Stimulated activated naive CD4-positive, alpha-beta T cell (primary cell): ENCODE results near the gene GABARAPL2.
"Not testable (repeated sequence)": the region's sequence is repeated elsewhere in the genome, so short reads cannot be mapped to it uniquely, and the experiment has no call there.

Experiments used
- DNase-seq, 6 experiments: peaks; one replicate each; lab custom pipeline; 2025; lab: John Stamatoyannopoulos, UW

Gene GABARAPL2

DNA sequence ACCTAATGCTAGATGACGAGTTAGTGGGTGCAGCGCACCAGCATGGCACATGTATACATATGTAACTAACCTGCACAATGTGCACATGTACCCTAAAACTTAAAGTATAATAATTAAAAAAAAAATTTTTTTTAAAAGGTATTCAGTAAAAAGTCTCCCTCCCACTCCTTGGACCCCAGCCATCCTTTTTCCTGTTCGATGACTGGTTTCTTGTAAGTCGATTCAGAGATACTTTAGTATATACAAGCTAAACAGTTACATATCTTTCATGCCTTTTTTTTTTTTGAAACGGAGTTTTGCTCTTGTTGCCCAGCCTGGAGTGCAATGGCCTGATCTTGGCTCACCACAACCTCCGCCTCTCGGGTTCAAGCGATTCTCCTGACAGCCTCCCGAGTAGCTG, 25.7 kb downstream of the GABARAPL2 start:
- not testable (repeated sequence) for DNase-seq

DNA sequence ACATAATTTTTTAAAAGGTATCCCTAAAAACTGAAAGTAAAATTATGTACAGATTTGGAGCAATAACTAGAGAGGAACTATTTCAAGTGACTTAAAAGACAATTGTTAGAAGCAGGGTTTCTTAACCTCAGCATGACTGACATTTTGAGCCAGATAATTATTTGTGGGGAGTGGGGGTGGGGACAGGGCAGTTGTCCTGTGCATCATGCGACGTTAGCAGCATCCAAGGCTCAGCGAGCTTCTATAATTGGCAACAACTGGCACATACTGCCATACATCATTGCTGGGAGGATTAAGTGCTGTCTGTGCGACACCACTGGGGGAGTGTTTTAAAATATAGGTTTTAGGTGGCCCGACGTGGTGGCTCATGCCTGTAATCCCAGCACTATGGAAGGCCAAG, 27.1 kb downstream of the GABARAPL2 start:
- DNase-seq: no peak

DNA sequence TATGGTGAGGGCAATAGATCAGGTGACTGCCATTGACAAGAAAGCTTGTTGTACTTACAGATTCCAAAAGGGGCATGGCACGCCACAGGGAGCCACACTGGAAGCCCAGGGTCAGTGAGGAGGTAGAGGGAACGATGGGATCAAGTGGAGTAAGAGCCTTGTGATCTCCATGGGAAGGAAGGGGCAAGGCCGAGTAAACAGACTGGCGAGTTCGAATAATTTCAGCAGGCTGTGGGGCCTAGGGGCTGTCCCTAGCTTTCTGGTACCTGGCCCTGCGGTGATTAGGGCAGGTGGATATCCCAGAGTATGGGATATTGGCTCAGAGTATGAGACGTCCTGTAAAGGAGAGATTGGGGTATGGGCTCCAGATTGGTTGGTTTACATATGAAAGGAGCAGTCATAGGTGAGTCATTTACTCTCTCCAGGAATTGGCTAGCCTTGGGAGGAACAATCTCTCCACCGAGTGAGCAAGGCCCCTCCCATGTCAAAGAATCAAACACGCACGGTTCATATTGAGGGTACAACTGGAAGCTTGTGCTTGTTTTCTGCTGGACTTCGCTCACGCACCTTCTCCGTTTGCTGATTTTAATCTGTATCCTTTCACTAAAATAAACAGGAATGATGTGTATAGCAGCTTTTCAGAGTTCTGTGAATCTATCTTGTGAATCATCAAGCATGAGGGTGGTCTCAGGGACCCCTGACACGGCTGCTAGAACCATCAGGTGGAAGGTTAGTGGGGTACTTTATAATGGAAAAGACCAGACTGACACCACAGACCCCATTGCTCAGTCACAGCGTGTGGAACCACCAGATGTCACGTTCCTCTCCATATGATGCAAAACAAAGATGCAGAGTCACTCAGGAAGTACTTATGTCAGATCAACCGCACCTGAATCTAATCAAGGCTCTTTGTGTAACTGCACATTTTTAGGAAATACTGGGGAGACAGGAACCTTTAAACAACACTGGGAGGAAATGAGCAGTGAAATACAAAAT, 27.9 kb downstream of the GABARAPL2 start:
- DNase-seq: no peak

DNA sequence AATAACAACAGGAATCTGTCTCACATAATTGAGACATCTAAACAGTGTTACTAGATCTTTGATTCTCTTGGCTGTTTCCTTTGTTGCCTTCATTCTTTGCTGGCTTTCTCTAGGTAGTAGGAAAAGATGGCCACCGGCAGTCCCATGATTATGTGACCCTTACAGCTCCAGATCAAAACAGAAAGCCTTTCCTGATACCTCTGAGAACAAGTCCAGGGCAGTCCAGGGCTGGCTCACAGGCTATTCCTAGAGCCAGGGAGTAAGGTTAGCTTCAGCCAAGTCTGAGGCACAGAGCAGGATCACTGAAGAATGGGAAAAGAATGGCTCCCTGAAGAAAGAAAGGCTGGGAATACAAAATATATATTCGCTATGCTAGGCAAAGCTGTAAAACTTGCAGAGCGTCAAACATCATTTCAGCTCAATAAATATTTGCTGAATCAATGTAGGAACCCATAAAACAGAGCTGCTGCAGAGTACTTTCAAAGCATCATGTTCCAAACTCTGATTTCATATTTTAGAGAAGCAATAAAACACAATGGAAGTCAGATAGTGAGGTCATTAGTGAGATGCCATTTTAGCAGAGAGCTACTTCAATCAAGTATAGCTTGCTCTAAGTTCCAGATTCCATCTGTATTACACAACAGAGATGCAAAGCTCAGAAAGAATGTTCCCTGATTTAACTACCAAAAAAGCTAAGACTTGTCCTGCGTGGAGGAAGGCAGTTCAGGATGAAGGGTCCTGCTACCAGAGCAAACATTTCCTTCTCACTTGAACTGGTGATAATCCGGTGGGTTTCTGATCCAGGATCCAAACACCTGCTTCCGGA, 33.5 kb downstream of the GABARAPL2 start:
- no peak for DNase-seq

DNA sequence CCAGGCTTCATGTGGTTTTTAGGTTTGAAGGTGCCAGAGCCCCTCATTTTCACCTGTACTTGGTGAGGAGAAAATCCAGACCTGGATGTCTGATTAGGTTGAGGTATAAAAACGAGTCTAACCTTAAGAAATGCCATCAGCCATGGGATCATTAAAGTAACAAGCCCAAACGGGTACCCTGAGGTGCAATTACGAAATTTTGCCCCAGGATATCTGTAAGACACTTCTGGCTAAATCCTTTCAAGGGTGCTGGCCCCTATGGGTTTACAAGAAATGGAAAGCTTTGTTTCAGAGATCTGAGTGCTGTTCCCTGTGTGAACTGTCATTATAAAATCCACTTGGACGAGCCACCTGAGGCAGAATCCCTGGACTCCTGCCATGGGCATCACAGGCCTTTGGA, 37.1 kb downstream of the GABARAPL2 start:
- no peak for DNase-seq

DNA sequence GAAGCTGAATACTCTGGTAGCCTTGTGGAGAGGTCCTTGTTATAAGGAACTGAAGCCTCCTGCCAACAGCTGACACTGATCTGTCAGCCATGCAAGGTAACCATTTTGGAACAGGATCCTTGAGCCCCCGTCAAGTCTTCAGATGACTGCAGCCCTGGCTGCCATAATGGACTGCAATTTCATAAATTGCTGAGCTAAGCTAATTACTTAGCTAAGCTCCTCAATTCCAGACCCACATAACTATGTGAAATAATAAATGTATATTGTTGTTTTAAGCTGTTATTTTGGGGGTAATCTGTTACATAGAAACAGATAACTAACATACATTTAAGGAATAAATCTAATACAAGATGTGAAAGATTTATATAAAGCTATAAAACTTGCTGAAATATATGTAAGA, 40.3 kb downstream of the GABARAPL2 start:
- no peak for DNase-seq

DNA sequence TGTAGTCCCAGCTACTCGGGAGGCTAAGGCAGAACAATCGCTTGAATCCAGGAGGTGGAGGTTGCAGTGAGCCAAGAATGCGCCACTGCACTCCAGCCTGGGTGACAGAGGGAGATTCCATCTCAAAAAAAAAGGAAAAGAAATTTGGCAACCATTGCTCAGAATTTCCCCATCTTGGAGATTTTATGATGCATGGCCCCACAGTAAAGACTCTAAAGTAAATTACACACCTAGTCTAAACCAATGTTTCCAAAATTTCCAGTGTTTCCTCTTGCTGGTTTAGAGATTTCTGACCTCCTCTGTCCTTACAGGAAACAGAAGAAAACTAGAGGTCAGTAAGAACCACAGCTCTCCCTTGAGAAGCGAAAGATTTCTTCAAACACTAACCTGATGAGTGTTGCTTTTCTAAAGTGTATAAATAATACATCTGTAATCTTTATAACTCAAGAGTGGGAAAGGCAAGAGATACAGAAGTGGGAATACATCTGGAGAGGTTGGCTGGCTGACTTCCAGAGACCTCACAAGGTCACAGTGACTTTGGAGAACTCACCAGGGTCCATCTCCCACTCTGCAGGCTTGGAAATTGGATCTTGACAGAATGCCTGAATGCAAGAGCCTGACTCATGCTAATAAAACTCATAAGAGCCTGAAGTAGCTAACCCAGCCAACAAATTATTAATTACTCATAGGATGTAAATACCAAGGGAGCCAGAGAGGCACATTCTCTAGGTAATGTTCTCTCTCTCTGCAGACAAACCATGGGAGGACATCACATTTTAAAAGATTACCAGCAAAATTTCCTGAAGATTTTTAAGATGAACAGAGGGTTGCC, 48.1 kb downstream of the GABARAPL2 start:
- DNase-seq: no peak

DNA sequence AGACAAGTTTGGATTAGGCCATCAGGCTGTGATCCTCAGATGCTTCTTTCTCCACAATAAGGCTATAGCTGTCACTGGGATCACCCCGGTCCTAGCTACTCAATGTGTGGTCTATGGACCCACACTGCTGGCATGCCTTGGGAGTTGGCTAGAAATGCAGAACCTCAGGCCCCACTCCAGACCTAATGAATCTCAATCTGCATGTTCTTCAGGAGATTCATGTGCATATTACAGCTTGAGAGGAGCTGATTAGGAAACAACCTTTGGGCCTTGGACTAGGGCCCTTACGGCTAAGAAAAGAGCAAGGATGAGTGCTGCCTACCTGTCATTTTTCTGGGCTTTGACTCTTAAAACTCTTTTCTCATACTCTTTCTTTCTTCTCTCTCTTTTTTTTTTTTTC, 49.4 kb downstream of the GABARAPL2 start:
- DNase-seq: no peak

DNA sequence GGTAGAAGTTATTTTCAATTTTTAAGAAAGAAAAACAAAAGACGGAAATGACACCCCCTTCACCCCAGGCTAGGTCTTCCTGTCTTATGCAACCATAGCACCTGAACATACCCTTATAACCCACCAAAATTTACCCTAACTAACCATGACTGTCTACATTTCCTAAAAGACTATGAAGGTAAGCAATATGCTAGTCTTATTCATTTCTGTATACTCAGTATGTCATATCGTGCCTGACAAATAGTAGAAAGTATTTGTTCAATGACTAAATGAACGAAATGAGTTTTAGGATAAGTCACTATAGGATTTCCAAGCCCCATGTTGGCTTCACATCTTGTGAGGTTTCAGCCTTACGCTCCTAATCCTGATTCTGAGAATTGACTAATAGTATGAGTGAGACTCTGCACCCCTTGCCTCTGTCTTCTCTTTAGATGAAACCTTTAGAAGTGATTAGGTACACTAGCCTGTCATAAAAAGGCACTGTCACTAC, 50.4 kb downstream of the GABARAPL2 start:
- no peak for DNase-seq

DNA sequence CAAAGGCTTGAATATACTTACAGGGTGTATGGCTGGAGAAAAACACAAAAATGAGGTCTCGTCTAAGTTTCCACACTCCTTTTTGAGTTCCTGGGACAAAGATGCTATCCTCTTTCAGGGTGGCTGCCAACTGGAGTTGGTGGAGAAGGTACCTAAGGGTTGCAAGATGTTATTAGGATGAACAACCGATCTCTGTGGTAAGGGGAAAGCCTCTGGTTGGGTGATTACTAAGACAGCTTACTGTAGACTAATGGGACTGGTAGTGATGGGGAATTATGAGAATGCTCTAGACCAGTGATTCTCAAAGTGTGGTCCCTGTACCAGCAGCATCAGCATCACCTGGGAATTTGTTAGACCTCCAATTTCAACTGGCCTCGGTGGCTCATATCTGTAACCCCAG, 50.9 kb downstream of the GABARAPL2 start:
- DNase-seq: no peak

DNA sequence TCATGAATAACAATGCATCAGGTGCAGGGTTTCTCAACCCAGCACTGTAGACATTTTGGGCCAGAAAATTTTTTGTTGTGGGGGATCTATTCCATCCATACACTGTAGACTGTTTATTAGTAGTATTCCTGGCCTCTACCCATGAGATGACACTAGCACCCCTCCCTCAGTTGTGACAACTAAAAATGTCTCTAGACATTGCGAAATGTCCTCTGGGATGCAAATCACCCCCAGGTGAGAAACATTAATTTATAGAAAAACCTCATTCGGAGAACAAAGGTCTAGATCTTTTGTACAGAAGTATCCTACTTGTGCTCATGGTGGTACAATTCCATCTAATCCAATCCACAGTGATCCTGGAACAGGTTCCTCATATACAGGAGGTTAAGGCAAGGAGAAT, 52.6 kb downstream of the GABARAPL2 start:
- no peak for DNase-seq

DNA sequence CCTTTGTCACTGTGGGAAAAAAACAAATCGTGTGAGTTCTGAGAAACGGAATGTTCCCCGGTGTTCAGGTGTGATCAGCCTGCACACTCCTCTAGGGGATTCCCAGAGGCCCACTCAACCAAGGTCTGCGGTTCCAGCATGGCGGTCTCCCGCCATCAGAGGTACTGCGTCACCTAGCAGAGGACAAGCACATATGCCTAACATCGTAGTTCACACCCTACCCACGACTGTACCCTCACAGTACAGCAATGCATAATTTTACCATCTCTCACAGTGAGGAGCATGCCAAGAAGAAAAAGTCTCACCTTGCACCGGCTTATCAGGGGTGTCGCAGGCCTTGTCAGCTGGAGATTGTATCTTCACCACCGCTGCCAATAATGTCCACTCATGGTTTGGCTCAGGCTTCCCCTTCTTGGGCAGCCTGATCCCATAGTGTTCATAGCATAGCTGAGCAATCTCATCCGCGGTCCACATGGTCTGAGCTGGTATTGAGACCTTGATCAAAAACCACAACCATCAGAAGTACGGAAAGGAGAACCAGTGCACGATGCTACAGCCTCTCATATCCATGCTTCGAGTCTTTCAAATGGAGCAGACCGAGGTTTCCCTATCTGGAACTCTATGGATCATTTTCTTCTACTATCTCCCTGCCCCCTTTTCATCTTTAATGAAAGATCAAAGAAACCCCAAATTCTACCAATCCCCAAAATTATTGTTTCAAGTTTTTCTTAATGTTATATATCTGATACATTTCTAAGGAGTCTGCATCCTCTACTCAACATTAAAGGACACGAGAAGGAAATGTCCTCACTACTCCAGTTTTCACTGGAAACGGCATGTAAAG, 54.4 kb downstream of the GABARAPL2 start:
- DNase-seq: no peak

DNA sequence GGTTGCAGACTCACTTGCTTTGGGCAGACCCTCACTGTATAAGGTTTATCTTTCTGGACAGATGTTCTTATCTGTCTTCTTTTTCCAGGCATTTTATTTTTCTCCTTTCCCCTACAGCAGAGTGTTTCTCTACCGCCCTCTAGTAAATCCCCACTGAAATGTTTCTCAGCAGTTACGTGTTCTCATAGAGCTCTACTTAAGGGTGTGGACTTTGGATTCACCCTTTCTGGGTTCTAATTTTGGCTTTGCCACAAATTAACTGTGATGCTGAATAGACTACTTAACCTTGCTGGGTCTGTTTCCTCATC, 54.9 kb downstream of the GABARAPL2 start:
- DNase-seq: peak in 2 of 6 experiments; percentile 4 to 9

DNA sequence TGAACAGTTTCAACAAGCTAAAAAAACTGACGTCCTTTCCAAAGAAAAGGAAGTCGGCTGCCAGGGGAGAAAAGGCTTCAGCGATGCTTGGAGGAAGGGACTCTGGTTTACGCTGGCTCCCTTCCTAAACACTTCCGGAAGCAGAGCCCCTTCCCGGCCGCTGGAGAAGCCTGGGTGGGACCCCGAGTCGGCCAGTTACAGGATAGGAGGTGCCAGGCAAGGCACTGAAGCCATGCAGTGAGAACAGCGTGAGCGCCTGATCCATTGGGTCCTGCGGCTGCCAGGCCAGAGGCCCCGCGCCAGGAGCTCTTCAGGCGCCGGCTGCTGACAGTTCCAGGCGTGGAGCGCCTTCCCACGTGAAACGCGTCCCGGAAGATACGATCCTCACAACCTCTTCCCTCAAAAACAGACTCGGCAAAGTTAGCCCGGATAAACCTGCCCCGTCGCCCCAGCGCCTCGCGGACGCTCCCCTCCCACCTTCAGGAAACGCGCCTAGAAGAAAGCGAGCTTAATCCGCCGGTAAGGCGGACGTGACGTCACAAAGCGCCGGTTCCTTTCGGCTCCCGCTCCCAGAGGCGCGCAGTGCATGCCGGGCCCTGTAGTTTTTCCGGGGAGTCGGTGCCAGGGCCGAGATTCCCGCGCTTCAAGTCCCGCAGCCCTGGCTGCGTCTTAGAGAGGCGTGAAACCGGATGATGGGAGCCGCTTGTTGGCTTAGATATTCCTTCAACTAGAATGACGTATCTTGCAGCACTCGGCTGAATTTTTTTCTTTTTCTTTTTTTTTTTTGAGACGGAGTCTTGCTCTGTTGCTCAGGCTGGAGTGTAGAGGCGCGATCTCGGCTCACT, 56.8 kb downstream of the GABARAPL2 start, which contains the start of gene ADAT1:
Gene ADAT1, minus strand, starts transcription at position 521 of the 845 bp plus-strand sequence. CDS start 2,482 bp downstream, outside the sequence.
- peak; percentile 94 to 99 (median 96) for DNase-seq

DNA sequence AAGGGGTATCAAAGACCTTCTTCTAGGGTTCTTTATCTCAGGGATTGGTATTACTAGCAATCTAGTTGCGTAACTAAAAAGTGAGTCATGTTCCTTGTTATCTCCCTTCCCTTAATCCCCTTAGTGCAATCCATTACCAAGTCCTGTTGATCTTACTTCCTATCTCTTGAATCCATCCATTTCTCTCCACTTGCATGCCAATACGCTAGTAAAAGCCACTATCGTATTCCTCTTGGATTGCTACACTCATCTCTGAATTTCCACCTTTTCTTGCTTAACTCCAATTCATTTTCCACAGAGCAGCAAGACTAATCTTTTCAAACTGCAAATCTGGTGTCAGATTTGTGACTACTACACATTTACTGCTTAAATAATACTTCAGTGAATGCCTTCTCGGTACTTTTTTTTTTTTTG, 58.7 kb downstream of the GABARAPL2 start:
- no peak for DNase-seq

DNA sequence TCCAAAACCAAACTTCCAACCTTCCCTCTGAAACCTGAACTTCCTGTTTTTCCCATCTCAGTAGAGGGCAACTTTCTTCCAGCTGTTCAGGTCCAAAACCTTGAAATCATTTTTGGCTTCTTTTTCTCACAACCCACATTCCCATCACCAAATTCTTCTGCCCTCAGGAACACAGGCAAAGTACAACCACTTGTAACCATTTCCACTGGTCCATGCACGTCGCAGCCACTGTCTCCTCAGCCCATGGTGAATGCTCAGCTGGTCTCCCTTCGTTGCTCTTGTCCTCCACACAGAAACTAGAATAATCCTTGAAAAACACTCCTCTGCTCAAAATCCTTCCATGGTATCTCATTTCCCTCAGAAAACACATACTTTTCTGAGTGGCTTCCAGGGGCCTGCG, 60.6 kb downstream of the GABARAPL2 start:
- DNase-seq: no peak
